ENCODE results near the gene TEKT3. TPM values are rescaled to one million over a fixed set of nuclear protein-coding genes. Genes with fewer than 3 reads are reported as not detected.

TEKT3 gene
- polyA plus RNA-seq, 4 donors = 0.24 to 1.2 TPM; not detected in 2

GRCh38 chr17:15288859-15289258 is 52.5 kb downstream of the TEKT3 start:
- FAIRE-seq (no peak), DNase-seq (no peak)
- H3K36me3 ChIP-seq (ENCODE audit: control insufficient read depth in 3 of 3, insufficient read depth in 2 of 3, low read depth in 1 of 3, low read length in 3 of 3) = no peaks in the 10 kb centered on the region
- WGBS, 3 donors = 71 to 90% (median 89%) methylated on average over 1 of the region's 1 CpG
- peaks cover 0 to 4% (median 0%) of the 10 kb centered on the region in 3 donors for H3K4me1 ChIP-seq (ENCODE audit: control insufficient read depth in 3 of 3, insufficient read depth in 2 of 3, low read depth in 1 of 3, low read length in 2 of 3)
- no peak overlapping the region for H3K4me3 ChIP-seq (ENCODE audit: low read depth in 1 of 3, low read length in 3 of 3)
- no peaks in the 10 kb centered on the region for H3K27me3 ChIP-seq (ENCODE audit: control insufficient read depth in 3 of 3, insufficient read depth in 3 of 3, low read length in 3 of 3)
- H3K9me3 ChIP-seq (ENCODE audit: control insufficient read depth in 2 of 2, insufficient read depth in 1 of 2, low read depth in 1 of 2, low read length in 1 of 2) = peaks cover 0 to 3% of the 10 kb centered on the region in 2 donors
- H3K27ac ChIP-seq (ENCODE audit: low read depth in 1 of 3, low read length in 2 of 3) = no peak overlapping the region

- peaks cover 0 to 3% of the 10 kb centered on the region in 2 donors for H3K9me3 ChIP-seq (ENCODE audit: control insufficient read depth in 2 of 2, insufficient read depth in 1 of 2, low read depth in 1 of 2, low read length in 1 of 2)
- DNase-seq (no peak), FAIRE-seq (no peak)
- H3K4me3 ChIP-seq (ENCODE audit: low read depth in 1 of 3, low read length in 3 of 3) = no peak overlapping the region
- H3K36me3 ChIP-seq (ENCODE audit: control insufficient read depth in 3 of 3, insufficient read depth in 2 of 3, low read depth in 1 of 3, low read length in 3 of 3) = no peaks in the 10 kb centered on the region
- no peaks in the 10 kb centered on the region for H3K27me3 ChIP-seq (ENCODE audit: control insufficient read depth in 3 of 3, insufficient read depth in 3 of 3, low read length in 3 of 3)
- H3K27ac ChIP-seq (ENCODE audit: low read depth in 1 of 3, low read length in 2 of 3) = no peak overlapping the region
- peaks cover 0 to 4% (median 0%) of the 10 kb centered on the region in 3 donors for H3K4me1 ChIP-seq (ENCODE audit: control insufficient read depth in 3 of 3, insufficient read depth in 2 of 3, low read depth in 1 of 3, low read length in 2 of 3)
- 49 to 69% (median 60%) methylated on average over 4 of the region's 4 CpGs for WGBS, 3 donors
These were observed 53.7 kb downstream of the TEKT3 start for GRCh38 chr17:15287538-15288267.

- H3K27me3 ChIP-seq (ENCODE audit: control insufficient read depth in 3 of 3, insufficient read depth in 3 of 3, low read length in 3 of 3) = no peaks in the 10 kb centered on the region
- FAIRE-seq (no peak), DNase-seq (no peak)
- peaks cover 0 to 4% (median 0%) of the 10 kb centered on the region in 3 donors for H3K4me1 ChIP-seq (ENCODE audit: control insufficient read depth in 3 of 3, insufficient read depth in 2 of 3, low read depth in 1 of 3, low read length in 2 of 3)
- no peak overlapping the region for H3K4me3 ChIP-seq (ENCODE audit: low read depth in 1 of 3, low read length in 3 of 3)
- H3K36me3 ChIP-seq (ENCODE audit: control insufficient read depth in 3 of 3, insufficient read depth in 2 of 3, low read depth in 1 of 3, low read length in 3 of 3) = no peaks in the 10 kb centered on the region
- 86 to 92% (median 90%) methylated on average over 6 of the region's 6 CpGs for WGBS, 3 donors
- H3K9me3 ChIP-seq (ENCODE audit: control insufficient read depth in 2 of 2, insufficient read depth in 1 of 2, low read depth in 1 of 2, low read length in 1 of 2) = peaks cover 0 to 4% of the 10 kb centered on the region in 2 donors
- no peak overlapping the region for H3K27ac ChIP-seq (ENCODE audit: low read depth in 1 of 3, low read length in 2 of 3)
These were observed 55.9 kb downstream of the TEKT3 start for GRCh38 chr17:15285466-15285865.

- 44 to 50% (median 49%) methylated on average over 2 of the region's 2 CpGs for WGBS, 3 donors
- Histone ChIP-seq H3K4me3 (ENCODE audit: low read depth in 1 of 3, low read length in 3 of 3) (no peak overlapping the region), H3K27ac (ENCODE audit: low read depth in 1 of 3, low read length in 2 of 3) (no peak overlapping the region), H3K9me3 (ENCODE audit: control insufficient read depth in 2 of 2, insufficient read depth in 1 of 2, low read depth in 1 of 2, low read length in 1 of 2) (peaks cover 0 to 5% of the 10 kb centered on the region in 2 donors), H3K4me1 (ENCODE audit: control insufficient read depth in 3 of 3, insufficient read depth in 2 of 3, low read depth in 1 of 3, low read length in 2 of 3) (peaks cover 0 to 4% (median 0%) of the 10 kb centered on the region in 3 donors), H3K27me3 (ENCODE audit: control insufficient read depth in 3 of 3, insufficient read depth in 3 of 3, low read length in 3 of 3) (no peaks in the 10 kb centered on the region), H3K36me3 (ENCODE audit: control insufficient read depth in 3 of 3, insufficient read depth in 2 of 3, low read depth in 1 of 3, low read length in 3 of 3) (no peaks in the 10 kb centered on the region)
- FAIRE-seq = no peak
- no peak for DNase-seq
These were observed 56.9 kb downstream of the TEKT3 start for GRCh38 chr17:15284537-15284936.

GRCh38 chr17:15284107-15284506 is 57.3 kb downstream of the TEKT3 start:
- FAIRE-seq (no peak), DNase-seq (no peak)
- Histone ChIP-seq H3K4me3 (ENCODE audit: low read depth in 1 of 3, low read length in 3 of 3) (no peak overlapping the region), H3K4me1 (ENCODE audit: control insufficient read depth in 3 of 3, insufficient read depth in 2 of 3, low read depth in 1 of 3, low read length in 2 of 3) (peaks cover 0 to 4% (median 0%) of the 10 kb centered on the region in 3 donors), H3K27me3 (ENCODE audit: control insufficient read depth in 3 of 3, insufficient read depth in 3 of 3, low read length in 3 of 3) (no peaks in the 10 kb centered on the region), H3K36me3 (ENCODE audit: control insufficient read depth in 3 of 3, insufficient read depth in 2 of 3, low read depth in 1 of 3, low read length in 3 of 3) (no peaks in the 10 kb centered on the region), H3K9me3 (ENCODE audit: control insufficient read depth in 2 of 2, insufficient read depth in 1 of 2, low read depth in 1 of 2, low read length in 1 of 2) (peaks cover 0 to 9% of the 10 kb centered on the region in 2 donors), H3K27ac (ENCODE audit: low read depth in 1 of 3, low read length in 2 of 3) (no peak overlapping the region)
- 85 to 88% (median 86%) methylated on average over 6 of the region's 6 CpGs for WGBS, 3 donors

- 85 to 87% (median 85%) methylated on average over 3 of the region's 3 CpGs for WGBS, 3 donors
- DNase-seq = no peak
- Histone ChIP-seq H3K4me1 (ENCODE audit: control insufficient read depth in 3 of 3, insufficient read depth in 2 of 3, low read depth in 1 of 3, low read length in 2 of 3) (no peaks in the 10 kb centered on the region), H3K4me3 (ENCODE audit: low read depth in 1 of 3, low read length in 3 of 3) (no peak overlapping the region), H3K36me3 (ENCODE audit: control insufficient read depth in 3 of 3, insufficient read depth in 2 of 3, low read depth in 1 of 3, low read length in 3 of 3) (no peaks in the 10 kb centered on the region), H3K27ac (ENCODE audit: low read depth in 1 of 3, low read length in 2 of 3) (no peak overlapping the region), H3K9me3 (ENCODE audit: control insufficient read depth in 2 of 2, insufficient read depth in 1 of 2, low read depth in 1 of 2, low read length in 1 of 2) (peaks cover 0 to 9% of the 10 kb centered on the region in 2 donors), H3K27me3 (ENCODE audit: control insufficient read depth in 3 of 3, insufficient read depth in 3 of 3, low read length in 3 of 3) (no peaks in the 10 kb centered on the region)
- FAIRE-seq = no peak
These were observed 59.5 kb downstream of the TEKT3 start for GRCh38 chr17:15281909-15282308.

GRCh38 chr17:15278924-15279477 is 62.4 kb downstream of the TEKT3 start:
- DNase-seq (peak in 1 of 2 donors; percentile 75), FAIRE-seq (no peak)
- 18 to 52% (median 26%) methylated on average over 2 of the region's 2 CpGs for WGBS, 3 donors
- peaks cover 0 to 13% of the 10 kb centered on the region in 2 donors for H3K9me3 ChIP-seq (ENCODE audit: control insufficient read depth in 2 of 2, insufficient read depth in 1 of 2, low read depth in 1 of 2, low read length in 1 of 2)
- H3K27ac ChIP-seq (ENCODE audit: low read depth in 1 of 3, low read length in 2 of 3) = no peak overlapping the region
- H3K36me3 ChIP-seq (ENCODE audit: control insufficient read depth in 3 of 3, insufficient read depth in 2 of 3, low read depth in 1 of 3, low read length in 3 of 3) = no peaks in the 10 kb centered on the region
- no peaks in the 10 kb centered on the region for H3K27me3 ChIP-seq (ENCODE audit: control insufficient read depth in 3 of 3, insufficient read depth in 3 of 3, low read length in 3 of 3)
- H3K4me3 ChIP-seq (ENCODE audit: low read depth in 1 of 3, low read length in 3 of 3) = no peak overlapping the region
- no peaks in the 10 kb centered on the region for H3K4me1 ChIP-seq (ENCODE audit: control insufficient read depth in 3 of 3, insufficient read depth in 2 of 3, low read depth in 1 of 3, low read length in 2 of 3)

GRCh38 chr17:15278380-15278779 is 63.0 kb downstream of the TEKT3 start:
- Histone ChIP-seq H3K27ac (ENCODE audit: low read depth in 1 of 3, low read length in 2 of 3) (no peak overlapping the region), H3K4me1 (ENCODE audit: control insufficient read depth in 3 of 3, insufficient read depth in 2 of 3, low read depth in 1 of 3, low read length in 2 of 3) (no peaks in the 10 kb centered on the region), H3K4me3 (ENCODE audit: low read depth in 1 of 3, low read length in 3 of 3) (no peak overlapping the region), H3K9me3 (ENCODE audit: control insufficient read depth in 2 of 2, insufficient read depth in 1 of 2, low read depth in 1 of 2, low read length in 1 of 2) (peaks cover 0 to 13% of the 10 kb centered on the region in 2 donors), H3K27me3 (ENCODE audit: control insufficient read depth in 3 of 3, insufficient read depth in 3 of 3, low read length in 3 of 3) (no peaks in the 10 kb centered on the region), H3K36me3 (ENCODE audit: control insufficient read depth in 3 of 3, insufficient read depth in 2 of 3, low read depth in 1 of 3, low read length in 3 of 3) (no peaks in the 10 kb centered on the region)
- FAIRE-seq (no peak), DNase-seq (no peak)
- 32 to 40% (median 39%) methylated on average over 6 of the region's 6 CpGs for WGBS, 3 donors

Data from small intestine (tissue), 7 donors.